ENCODE data around the gene TMOD3. TPM values are rescaled to one million over a fixed set of nuclear protein-coding genes. Genes with fewer than 3 reads are reported as not detected.

Gene TMOD3
- total RNA-seq, 1 experiment from 2014 or later, result 44.3 TPM

DNA sequence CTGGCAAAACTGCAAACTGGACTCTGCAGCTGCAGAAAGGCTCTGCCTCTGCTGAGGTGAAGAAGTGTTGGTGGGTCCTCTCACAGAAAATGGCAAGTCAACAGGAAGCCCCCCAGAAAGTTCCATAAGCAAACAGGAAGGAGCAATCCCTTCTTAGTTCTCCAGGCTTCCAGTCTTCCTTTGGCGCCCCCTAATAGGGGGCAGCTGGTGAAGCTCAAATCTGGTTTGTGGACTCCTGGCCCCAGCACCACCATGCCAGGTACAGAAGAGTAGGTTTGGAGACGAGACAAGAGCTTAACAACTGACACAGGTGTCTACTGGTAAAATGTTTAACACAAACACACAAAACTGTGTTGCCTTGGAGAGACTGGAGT, 106.6 kb downstream of the TMOD3 start:
- in situ Hi-C loops (cut with HindIII; ENCODE audit: low pct_unique_long_range_greater_than_20kb, low sequenced_read_pairs), result no loop called here
- no peak for DNase-seq (ENCODE audit: low read depth)

DNA sequence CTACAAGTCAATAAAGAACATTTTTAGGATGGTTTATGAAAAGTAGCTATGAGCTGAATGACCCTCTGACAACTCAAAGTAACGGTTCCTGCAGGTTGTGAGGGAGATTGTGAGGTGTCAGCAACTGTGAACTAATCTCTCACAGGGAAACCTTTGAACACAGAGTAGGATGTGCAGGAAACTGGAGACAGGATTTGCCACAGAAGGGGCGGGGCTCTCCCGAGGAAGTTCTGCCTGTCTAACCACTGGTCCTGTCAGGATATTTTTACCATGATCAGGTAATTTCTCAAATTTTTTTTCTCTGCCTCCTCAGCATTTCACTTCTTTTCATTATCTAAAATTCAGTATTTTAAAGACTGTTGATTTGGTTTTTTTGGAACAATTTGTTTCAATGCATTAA, 108.8 kb downstream of the TMOD3 start:
- no peak for DNase-seq (ENCODE audit: low read depth)
- in situ Hi-C loops (cut with HindIII; ENCODE audit: low pct_unique_long_range_greater_than_20kb, low sequenced_read_pairs), result no loop called here

DNA sequence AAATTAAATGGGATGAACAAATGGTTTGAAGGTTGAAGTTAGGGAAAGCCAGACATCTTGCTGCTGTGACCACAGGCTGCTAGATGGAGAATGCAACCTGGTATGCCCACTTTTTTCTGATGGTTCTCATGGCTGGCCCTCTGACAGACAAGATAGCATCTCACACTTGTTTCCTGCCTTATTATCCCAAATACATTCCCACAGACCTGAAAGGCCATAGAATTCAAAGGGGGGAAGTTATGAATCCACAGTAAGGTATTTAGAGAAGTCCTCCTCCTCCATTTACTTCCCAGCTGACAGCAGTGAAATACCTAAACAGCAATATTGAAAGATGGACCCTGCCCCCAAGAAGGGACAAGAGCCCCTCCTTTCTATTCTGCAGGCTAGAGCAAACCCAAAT, 109.8 kb downstream of the TMOD3 start:
- in situ Hi-C loops (cut with HindIII; ENCODE audit: low pct_unique_long_range_greater_than_20kb, low sequenced_read_pairs), result no loop called here
- no peak for DNase-seq (ENCODE audit: low read depth)

DNA sequence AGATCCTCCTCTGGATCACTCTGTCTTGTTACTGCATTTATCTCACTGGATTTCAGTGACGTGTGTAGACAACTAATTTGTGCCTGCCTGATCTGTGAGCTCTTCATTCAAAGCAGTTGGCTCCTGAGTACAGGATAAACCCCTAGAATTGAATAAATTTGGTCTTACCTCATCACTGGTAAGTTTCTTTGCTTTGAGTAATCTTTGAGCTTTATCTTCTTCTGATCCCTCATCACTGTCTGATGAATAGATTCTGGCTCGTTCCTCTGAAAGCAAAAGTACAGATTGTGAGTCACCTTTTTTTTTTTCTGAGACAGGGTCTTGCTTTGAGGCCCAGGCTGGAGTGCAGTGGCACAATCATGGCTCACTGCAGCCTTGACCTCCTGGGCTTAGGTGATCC, 117.7 kb downstream of the TMOD3 start:
- no peak for DNase-seq (ENCODE audit: low read depth)

DNA sequence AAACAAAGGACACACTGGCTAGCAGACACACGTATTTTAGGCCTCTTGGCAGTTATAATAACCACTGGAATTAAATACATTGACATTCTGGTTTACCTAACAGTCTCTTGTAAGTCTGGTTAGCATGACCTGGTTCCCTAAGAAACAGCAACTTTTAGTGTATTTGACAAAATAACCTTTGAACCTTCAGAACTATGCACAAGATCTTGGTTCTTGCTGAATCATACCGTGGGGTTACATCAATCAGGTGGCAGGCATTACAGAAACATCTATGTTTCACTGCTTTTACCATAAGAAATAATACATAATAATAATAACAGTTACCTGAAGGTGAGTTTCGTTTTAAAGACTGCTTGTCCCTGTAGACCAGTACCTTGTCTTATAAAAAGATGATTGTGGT, 123.4 kb downstream of the TMOD3 start:
- DNase-seq (ENCODE audit: low read depth), result no peak
- in situ Hi-C loops (cut with HindIII; ENCODE audit: low pct_unique_long_range_greater_than_20kb, low sequenced_read_pairs), result no loop called here

More for the DNA sequence above, 117.7 kb downstream of the TMOD3 start:
- in situ Hi-C loops (cut with HindIII; ENCODE audit: low pct_unique_long_range_greater_than_20kb, low sequenced_read_pairs), result no loop called here

DNA sequence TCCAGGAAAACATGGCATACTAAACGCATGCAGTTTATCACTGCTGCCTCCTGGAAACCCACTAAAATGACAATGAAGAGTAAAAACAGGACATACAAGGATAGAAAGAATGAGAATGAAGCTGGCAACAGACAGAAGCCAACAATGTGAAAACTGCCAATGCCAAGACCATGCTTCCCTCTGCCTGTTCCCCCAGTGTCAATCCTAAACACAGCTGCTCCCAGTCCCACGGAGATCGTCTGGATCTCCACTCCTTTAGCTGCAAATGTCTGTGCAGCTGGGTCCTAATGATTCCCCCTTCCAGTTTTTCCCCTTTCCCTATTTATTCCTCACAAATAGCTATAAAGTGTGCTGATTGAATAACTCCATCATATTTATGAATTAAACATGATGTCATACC, 126.1 kb downstream of the TMOD3 start:
- in situ Hi-C loops (cut with HindIII; ENCODE audit: low pct_unique_long_range_greater_than_20kb, low sequenced_read_pairs), result no loop called here
- DNase-seq (ENCODE audit: low read depth), result no peak

Other genes with a start within 250 kb of the TMOD3 start
- 15.3 and 15.4 TPM in 2 replicates for gene DMXL2, start 206.9 kb upstream of the TMOD3 start, total RNA-seq (2014; rRNA removed; shearing (Covaris generic); ENCODE audit: low replicate concordance)
- not detected in 2 replicates for gene SCG3, start 148.2 kb upstream of the TMOD3 start, total RNA-seq (2014; rRNA removed; shearing (Covaris generic); ENCODE audit: low replicate concordance)
- gene LYSMD2, start 92.0 kb upstream of the TMOD3 start, total RNA-seq (2014; rRNA removed; shearing (Covaris generic); ENCODE audit: low replicate concordance), result 13.1 and 13.6 TPM in 2 replicates
- gene TMOD2, start 78.1 kb upstream of the TMOD3 start, total RNA-seq (2014; rRNA removed; shearing (Covaris generic); ENCODE audit: low replicate concordance), result 0.09 and 0.71 TPM in 2 replicates
- gene LEO1, start 142.1 kb downstream of the TMOD3 start, total RNA-seq (2014; rRNA removed; shearing (Covaris generic); ENCODE audit: low replicate concordance), result 10.5 and 14.9 TPM in 2 replicates
- 24.7 and 45.4 TPM in 2 replicates for gene MAPK6, start 189.6 kb downstream of the TMOD3 start, total RNA-seq (2014; rRNA removed; shearing (Covaris generic); ENCODE audit: low replicate concordance)